PC-9 (cell line): Measurements from ENCODE around the gene SETBP1.

Experiments used
- EZH2 ChIP-seq: fragments of 200-600 bp; sonication (generic); IDR thresholded peaks from 2 replicates; pipeline ENCODE4 v1.8.0; 2017; ENCODE audit warnings: antibody characterized with exemption, low read depth
- TF ChIP-seq, protein P1 (sequence below): fragments of 200-600 bp; sonication (generic); conservative IDR thresholded peaks from 2 replicates; pipeline ENCODE4 v1.6.1; 2017; ENCODE audit warnings: mixed run types, antibody characterized with exemption, mild to moderate bottlenecking, moderate library complexity

DNA sequence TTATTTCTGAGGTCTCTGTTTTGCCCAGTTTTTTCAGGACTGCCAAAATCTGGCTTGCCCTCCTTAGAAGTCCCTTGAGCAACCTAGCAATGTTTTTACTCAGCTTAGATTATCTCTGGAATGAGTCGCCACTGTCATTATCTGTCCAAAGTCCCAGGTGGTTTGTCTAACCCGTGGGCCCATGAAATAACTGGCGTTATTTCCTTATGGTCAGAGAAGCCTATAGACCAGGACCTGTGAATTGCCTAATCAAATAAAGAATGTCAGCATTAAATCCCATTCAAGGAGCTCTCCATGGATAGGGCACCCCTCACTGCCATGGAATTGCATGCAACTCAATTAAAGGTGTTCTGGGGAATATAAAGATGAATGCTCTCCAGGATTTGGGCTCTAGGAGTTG lies 373.9 kb downstream of the SETBP1 start:
- TF ChIP-seq, protein P1, sequence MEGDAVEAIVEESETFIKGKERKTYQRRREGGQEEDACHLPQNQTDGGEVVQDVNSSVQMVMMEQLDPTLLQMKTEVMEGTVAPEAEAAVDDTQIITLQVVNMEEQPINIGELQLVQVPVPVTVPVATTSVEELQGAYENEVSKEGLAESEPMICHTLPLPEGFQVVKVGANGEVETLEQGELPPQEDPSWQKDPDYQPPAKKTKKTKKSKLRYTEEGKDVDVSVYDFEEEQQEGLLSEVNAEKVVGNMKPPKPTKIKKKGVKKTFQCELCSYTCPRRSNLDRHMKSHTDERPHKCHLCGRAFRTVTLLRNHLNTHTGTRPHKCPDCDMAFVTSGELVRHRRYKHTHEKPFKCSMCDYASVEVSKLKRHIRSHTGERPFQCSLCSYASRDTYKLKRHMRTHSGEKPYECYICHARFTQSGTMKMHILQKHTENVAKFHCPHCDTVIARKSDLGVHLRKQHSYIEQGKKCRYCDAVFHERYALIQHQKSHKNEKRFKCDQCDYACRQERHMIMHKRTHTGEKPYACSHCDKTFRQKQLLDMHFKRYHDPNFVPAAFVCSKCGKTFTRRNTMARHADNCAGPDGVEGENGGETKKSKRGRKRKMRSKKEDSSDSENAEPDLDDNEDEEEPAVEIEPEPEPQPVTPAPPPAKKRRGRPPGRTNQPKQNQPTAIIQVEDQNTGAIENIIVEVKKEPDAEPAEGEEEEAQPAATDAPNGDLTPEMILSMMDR: no peak
- TF ChIP-seq EZH2: no peak
